ENCODE data around the gene IL23R. TPM values are rescaled to one million over a fixed set of nuclear protein-coding genes. Genes with fewer than 3 reads are reported as not detected.

IL23R gene
- total and polyA plus RNA-seq, 2 of the 13 experiments (the other 11 are each of a cell fraction or from before 2014, with no cell fraction given), result not detected

DNA sequence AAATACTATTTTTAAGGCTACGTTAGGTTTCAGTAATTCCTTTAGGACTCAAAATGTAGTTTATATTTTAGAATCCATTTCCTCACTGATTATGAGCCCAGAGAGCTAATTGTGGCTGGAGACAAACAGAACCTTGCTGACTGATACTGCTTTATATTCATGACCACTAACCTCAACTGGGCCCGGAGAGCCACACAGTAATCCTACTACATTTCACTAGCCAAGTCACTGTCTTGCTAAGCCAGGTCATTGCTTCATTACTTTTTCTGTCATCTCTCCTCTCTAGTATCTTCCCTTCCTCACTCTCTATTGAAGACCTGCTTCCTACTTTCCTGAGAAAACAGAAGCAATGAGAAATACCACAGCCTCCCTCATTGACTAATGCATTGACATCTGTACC is 24.7 kb downstream of the IL23R start:
- H3K9me3 ChIP-seq (ENCODE audit: low read length), result no peaks in the 10 kb centered on the region
- H2AFZ ChIP-seq (ENCODE audit: low read length), result no peak overlapping the region
- no TSS peak for BruUV-seq (replicated peaks)
- no peak overlapping the region for H3K4me3 ChIP-seq (replicated peaks in 1 of 3; ENCODE audit: insufficient read depth in 1 of 3, low read depth in 2 of 3, low read length in 3 of 3)
- H3K4me1 ChIP-seq (ENCODE audit: insufficient read depth, low read length), result peaks cover 6% of the 10 kb centered on the region; the same call in 1 of the 2 replicates
- in situ Hi-C loops (cut with HindIII; ENCODE audit: extremely low pct_ligation_motif_present, low pct_unique_long_range_greater_than_20kb) (no loop called here), intact Hi-C loops (cut with micrococcal nuclease; ENCODE audit: unreplicated experiment) (no loop called here)
- no peaks in the 10 kb centered on the region for H3K79me2 ChIP-seq (ENCODE audit: insufficient read depth, low read length)
- WGBS (ENCODE audit: low lambda C conversion rate), result 37% methylated on average over 2 of the region's 2 CpGs
- CTCF ChIA-PET (ENCODE audit: low intra/inter-chr PET ratio, low total read pairs), result no interaction called here
- POLR2A ChIA-PET, result no interaction called here
- H4K20me1 ChIP-seq (ENCODE audit: insufficient read depth, low read length), result no peaks in the 10 kb centered on the region
- H3K27me3 ChIP-seq (ENCODE audit: control insufficient read depth in 1 of 2, insufficient read depth in 2 of 2, low read length in 2 of 2), result no peaks in the 10 kb centered on the region
- FAIRE-seq, result no peak
- no peak overlapping the region for H3K9ac ChIP-seq (ENCODE audit: insufficient read depth, low read depth, low read length)
- H3K36me3 ChIP-seq (replicated peaks in 1 of 2; ENCODE audit: control insufficient read depth in 1 of 2, insufficient read depth in 2 of 2, low read length in 2 of 2), result no peaks in the 10 kb centered on the region
- ATAC-seq, result no peak
- DNase-seq (ENCODE audit: low spot score), result no peak
- H3K27ac ChIP-seq (ENCODE audit: extremely low read length, insufficient read depth, low read length), result no peak overlapping the region
- no peak overlapping the region for H3K4me2 ChIP-seq (ENCODE audit: low read depth, low read length)
- TF ChIP-seq, protein P1, sequence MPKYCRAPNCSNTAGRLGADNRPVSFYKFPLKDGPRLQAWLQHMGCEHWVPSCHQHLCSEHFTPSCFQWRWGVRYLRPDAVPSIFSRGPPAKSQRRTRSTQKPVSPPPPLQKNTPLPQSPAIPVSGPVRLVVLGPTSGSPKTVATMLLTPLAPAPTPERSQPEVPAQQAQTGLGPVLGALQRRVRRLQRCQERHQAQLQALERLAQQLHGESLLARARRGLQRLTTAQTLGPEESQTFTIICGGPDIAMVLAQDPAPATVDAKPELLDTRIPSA (CRISPR knock-in tag; IDR thresholded peaks at IDR 0.05; ENCODE audit: borderline replicate concordance), result no peak
- no peak for TF ChIP-seq ZNF12 (CRISPR knock-in tag; IDR thresholded peaks at IDR 0.05)
- no peak for TF ChIP-seq HOXA9 (CRISPR knock-in tag; IDR thresholded peaks at IDR 0.05; ENCODE audit: borderline replicate concordance)
- TF ChIP-seq GABPB1 (CRISPR knock-in tag; IDR thresholded peaks at IDR 0.05), result no peak
- TF ChIP-seq NR2F2 (IDR thresholded peaks at IDR 0.05; ENCODE audit: borderline replicate concordance, low read depth), result no peak
- TF ChIP-seq ZNF446 (CRISPR knock-in tag; IDR thresholded peaks at IDR 0.05), result no peak
- TF ChIP-seq, protein P2, sequence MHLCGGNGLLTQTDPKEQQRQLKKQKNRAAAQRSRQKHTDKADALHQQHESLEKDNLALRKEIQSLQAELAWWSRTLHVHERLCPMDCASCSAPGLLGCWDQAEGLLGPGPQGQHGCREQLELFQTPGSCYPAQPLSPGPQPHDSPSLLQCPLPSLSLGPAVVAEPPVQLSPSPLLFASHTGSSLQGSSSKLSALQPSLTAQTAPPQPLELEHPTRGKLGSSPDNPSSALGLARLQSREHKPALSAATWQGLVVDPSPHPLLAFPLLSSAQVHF (CRISPR knock-in tag; IDR thresholded peaks at IDR 0.05), result no peak
- no peak for TF ChIP-seq ZNF530 (CRISPR knock-in tag; IDR thresholded peaks at IDR 0.05; ENCODE audit: low read depth)
- no peak for TF ChIP-seq ZNF354B (CRISPR knock-in tag; IDR thresholded peaks at IDR 0.05)
- no peak for TF ChIP-seq ZNF232 (CRISPR knock-in tag; IDR thresholded peaks at IDR 0.05; ENCODE audit: borderline replicate concordance)
- TF ChIP-seq, protein P3, sequence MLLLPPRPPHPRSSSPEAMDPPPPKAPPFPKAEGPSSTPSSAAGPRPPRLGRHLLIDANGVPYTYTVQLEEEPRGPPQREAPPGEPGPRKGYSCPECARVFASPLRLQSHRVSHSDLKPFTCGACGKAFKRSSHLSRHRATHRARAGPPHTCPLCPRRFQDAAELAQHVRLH (CRISPR knock-in tag; IDR thresholded peaks at IDR 0.05; ENCODE audit: borderline replicate concordance, low read depth), result no peak
- no peak for TF ChIP-seq RBAK (CRISPR knock-in tag; IDR thresholded peaks at IDR 0.05)
- TF ChIP-seq EZH2 (conservative IDR thresholded peaks at IDR 0.05; ENCODE audit: low read depth, low read length), result no peak
- TF ChIP-seq JUND (CRISPR knock-in tag; IDR thresholded peaks at IDR 0.05), result no peak
- TF ChIP-seq, protein P4, sequence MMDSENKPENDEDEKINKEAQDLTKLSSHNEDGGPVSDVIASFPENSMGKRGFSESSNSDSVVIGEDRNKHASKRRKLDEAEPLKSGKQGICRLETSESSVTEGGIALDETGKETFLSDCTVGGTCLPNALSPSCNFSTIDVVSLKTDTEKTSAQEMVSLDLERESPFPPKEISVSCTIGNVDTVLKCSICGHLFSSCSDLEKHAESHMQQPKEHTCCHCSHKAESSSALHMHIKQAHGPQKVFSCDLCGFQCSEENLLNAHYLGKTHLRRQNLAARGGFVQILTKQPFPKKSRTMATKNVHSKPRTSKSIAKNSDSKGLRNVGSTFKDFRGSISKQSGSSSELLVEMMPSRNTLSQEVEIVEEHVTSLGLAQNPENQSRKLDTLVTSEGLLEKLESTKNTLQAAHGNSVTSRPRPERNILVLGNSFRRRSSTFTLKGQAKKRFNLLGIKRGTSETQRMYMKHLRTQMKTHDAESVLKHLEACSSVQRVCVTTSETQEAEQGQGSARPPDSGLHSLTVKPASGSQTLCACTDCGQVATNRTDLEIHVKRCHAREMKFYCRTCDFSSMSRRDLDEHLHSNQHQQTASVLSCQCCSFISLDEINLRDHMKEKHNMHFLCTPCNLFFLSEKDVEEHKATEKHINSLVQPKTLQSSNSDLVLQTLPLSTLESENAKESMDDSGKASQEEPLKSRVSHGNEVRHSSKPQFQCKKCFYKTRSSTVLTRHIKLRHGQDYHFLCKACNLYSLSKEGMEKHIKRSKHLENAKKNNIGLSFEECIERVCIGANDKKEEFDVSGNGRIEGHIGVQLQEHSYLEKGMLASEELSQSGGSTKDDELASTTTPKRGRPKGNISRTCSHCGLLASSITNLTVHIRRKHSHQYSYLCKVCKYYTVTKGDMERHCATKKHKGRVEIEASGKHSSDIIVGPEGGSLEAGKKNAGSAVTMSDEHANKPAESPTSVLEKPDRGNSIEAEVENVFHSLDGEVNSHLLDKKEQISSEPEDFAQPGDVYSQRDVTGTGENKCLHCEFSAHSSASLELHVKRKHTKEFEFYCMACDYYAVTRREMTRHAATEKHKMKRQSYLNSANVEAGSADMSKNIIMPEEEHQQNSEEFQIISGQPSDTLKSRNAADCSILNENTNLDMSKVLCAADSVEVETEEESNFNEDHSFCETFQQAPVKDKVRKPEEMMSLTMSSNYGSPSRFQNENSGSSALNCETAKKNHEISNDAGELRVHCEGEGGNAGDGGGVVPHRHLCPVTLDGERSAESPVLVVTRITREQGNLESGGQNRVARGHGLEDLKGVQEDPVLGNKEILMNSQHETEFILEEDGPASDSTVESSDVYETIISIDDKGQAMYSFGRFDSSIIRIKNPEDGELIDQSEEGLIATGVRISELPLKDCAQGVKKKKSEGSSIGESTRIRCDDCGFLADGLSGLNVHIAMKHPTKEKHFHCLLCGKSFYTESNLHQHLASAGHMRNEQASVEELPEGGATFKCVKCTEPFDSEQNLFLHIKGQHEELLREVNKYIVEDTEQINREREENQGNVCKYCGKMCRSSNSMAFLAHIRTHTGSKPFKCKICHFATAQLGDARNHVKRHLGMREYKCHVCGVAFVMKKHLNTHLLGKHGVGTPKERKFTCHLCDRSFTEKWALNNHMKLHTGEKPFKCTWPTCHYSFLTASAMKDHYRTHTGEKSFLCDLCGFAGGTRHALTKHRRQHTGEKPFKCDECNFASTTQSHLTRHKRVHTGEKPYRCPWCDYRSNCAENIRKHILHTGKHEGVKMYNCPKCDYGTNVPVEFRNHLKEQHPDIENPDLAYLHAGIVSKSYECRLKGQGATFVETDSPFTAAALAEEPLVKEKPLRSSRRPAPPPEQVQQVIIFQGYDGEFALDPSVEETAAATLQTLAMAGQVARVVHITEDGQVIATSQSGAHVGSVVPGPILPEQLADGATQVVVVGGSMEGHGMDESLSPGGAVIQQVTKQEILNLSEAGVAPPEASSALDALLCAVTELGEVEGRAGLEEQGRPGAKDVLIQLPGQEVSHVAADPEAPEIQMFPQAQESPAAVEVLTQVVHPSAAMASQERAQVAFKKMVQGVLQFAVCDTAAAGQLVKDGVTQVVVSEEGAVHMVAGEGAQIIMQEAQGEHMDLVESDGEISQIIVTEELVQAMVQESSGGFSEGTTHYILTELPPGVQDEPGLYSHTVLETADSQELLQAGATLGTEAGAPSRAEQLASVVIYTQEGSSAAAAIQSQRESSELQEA (CRISPR knock-in tag; IDR thresholded peaks at IDR 0.05; ENCODE audit: not compliant biosample characterization), result no peak
- TF ChIP-seq IRF2 (CRISPR knock-in tag; IDR thresholded peaks at IDR 0.05), result no peak
- no peak for TF ChIP-seq BRCA1 (CRISPR knock-in tag; IDR thresholded peaks at IDR 0.05)
